NCI-H1417 (cell line): ENCODE results near the gene DGUOK.

ENCODE experiments used
- DNase-seq, 3 experiments: peaks; one replicate each; lab custom pipeline; 2025; lab: John Stamatoyannopoulos, UW

Gene DGUOK

GRCh38 chr2:73979686-73980085, 53.0 kb downstream of the DGUOK start:
- DNase-seq, result no peak

- DNase-seq, result peak in 1 of 3 experiments; percentile 48
Observed at GRCh38 chr2:73980566-73980965, 53.9 kb downstream of the DGUOK start.

- peak in 2 of 3 experiments; percentile 58 to 85 for DNase-seq
Observed at GRCh38 chr2:73981081-73982001, 54.7 kb downstream of the DGUOK start.

- DNase-seq, result no peak
Observed at GRCh38 chr2:73982140-73982617, 55.5 kb downstream of the DGUOK start.

- DNase-seq, result peak in 2 of 3 experiments; percentile 82 to 89
Observed at GRCh38 chr2:73983322-73984202, 56.9 kb downstream of the DGUOK start.

GRCh38 chr2:73984203-73984921, 57.7 kb downstream of the DGUOK start, which contains the start of gene TET3:
TET3 (plus strand) TSS chr2:73984910; CDS start chr2:73986404, 1,494 bp downstream.
- peak; percentile 27 to 77 (median 71) for DNase-seq

GRCh38 chr2:73984922-73985307, 58.2 kb downstream of the DGUOK start:
- DNase-seq, result peak in 2 of 3 experiments; percentile 73 to 75

GRCh38 chr2:73985308-73986084, 58.8 kb downstream of the DGUOK start:
- DNase-seq, result peak; percentile 3 to 72 (median 62)

- no peak for DNase-seq
Observed at GRCh38 chr2:73986085-73986681, 59.5 kb downstream of the DGUOK start.

- DNase-seq, result no peak
Observed at GRCh38 chr2:73987109-73987947, 60.6 kb downstream of the DGUOK start.

- DNase-seq, result no peak
Observed at GRCh38 chr2:73987948-73988700, 61.4 kb downstream of the DGUOK start.

GRCh38 chr2:73989972-73990371, 63.3 kb downstream of the DGUOK start:
- no peak for DNase-seq

- DNase-seq, result no peak
Observed at GRCh38 chr2:73990531-73990930, 63.9 kb downstream of the DGUOK start.

- no peak for DNase-seq
Observed at GRCh38 chr2:73992036-73992435, 65.4 kb downstream of the DGUOK start.

GRCh38 chr2:73993376-73993775, 66.7 kb downstream of the DGUOK start:
- no peak for DNase-seq

- no peak for DNase-seq
Observed at GRCh38 chr2:73993778-73994177, 67.1 kb downstream of the DGUOK start.

- no peak for DNase-seq
Observed at GRCh38 chr2:73994178-73994831, 67.6 kb downstream of the DGUOK start.

- no peak for DNase-seq
Observed at GRCh38 chr2:73995810-73996209, 69.1 kb downstream of the DGUOK start.
